SK-N-SH treated with all-trans-retinoic acid at 6 μM for 48 hours (cell line): ENCODE data around the gene SLX9.

ENCODE experiments used
- ATAC-seq: fragments of 200-7000 bp; cut with Tn5 transposase; 3 replicates; pipeline ENCODE4 v1.9.1; 2020; ENCODE audit warnings: mild to moderate bottlenecking, moderate library complexity
- ARNTL ChIP-seq: fragments of 450-650 bp; formaldehyde crosslinking; IDR thresholded peaks from 2 replicates; pipeline ENCODE4 v1.5.0; 2020; ENCODE audit warnings: low read depth, mild to moderate bottlenecking, moderate library complexity, borderline replicate concordance
- BACH2 ChIP-seq: fragments of 250-450 bp; sonication (Bioruptor Pico); IDR thresholded peaks from 2 replicates; pipeline ENCODE4 v1.9.0; 2021; ENCODE audit warnings: mild to moderate bottlenecking, borderline replicate concordance
- CSDC2 ChIP-seq: fragments of 250-450 bp; sonication (Bioruptor Pico); IDR thresholded peaks from 2 replicates; pipeline ENCODE4 v1.5.0; 2020; ENCODE audit warnings: mild to moderate bottlenecking, moderate library complexity
- ESRRG ChIP-seq: fragments of 250-450 bp; sonication (Bioruptor Pico); IDR thresholded peaks from 2 replicates; pipeline ENCODE4 v1.6.1; 2021; ENCODE audit warnings: mild to moderate bottlenecking
- GLIS3 ChIP-seq: fragments of 250-450 bp; sonication (Bioruptor Pico); IDR thresholded peaks from 2 replicates; pipeline ENCODE4 v1.5.0; 2020; ENCODE audit warnings: mild to moderate bottlenecking, moderate library complexity
- ISL1 ChIP-seq: fragments of 250-450 bp; sonication (Bioruptor Pico); IDR thresholded peaks from 2 replicates; pipeline ENCODE4 v2.1.2; 2022; ENCODE audit warnings: mild to moderate bottlenecking, moderate library complexity
- POU6F1 ChIP-seq: fragments of 250-450 bp; sonication (Bioruptor Pico); IDR thresholded peaks from 2 replicates; pipeline ENCODE4 v1.8.0; 2021; ENCODE audit warnings: low read depth, mild to moderate bottlenecking, moderate library complexity, borderline replicate concordance
- PPARA ChIP-seq: fragments of 250-450 bp; sonication (Bioruptor Pico); IDR thresholded peaks from 2 replicates; pipeline ENCODE4 v1.5.0; 2020; ENCODE audit warnings: mild to moderate bottlenecking, borderline replicate concordance
- RARB ChIP-seq: fragments of 250-450 bp; sonication (Bioruptor Pico); IDR thresholded peaks from 2 replicates; pipeline ENCODE4 v1.8.0; 2021; ENCODE audit warnings: mild to moderate bottlenecking, moderate library complexity
- SNAI2 ChIP-seq: fragments of 250-450 bp; sonication (Bioruptor Pico); IDR thresholded peaks from 2 replicates; pipeline ENCODE4 v1.5.0; 2020; ENCODE audit warnings: mild to moderate bottlenecking, moderate library complexity
- TCF4 ChIP-seq: fragments of 250-450 bp; sonication (Bioruptor Pico); IDR thresholded peaks from 2 replicates; pipeline ENCODE4 v1.8.0; 2021; ENCODE audit warnings: mild to moderate bottlenecking, moderate library complexity, borderline replicate concordance
- TOX ChIP-seq: fragments of 250-450 bp; sonication (Bioruptor Pico); IDR thresholded peaks from 2 replicates; pipeline ENCODE4 v1.8.0; 2021; ENCODE audit warnings: mild to moderate bottlenecking, moderate library complexity, borderline replicate concordance
- ZC3H10 ChIP-seq: fragments of 250-450 bp; sonication (Bioruptor Pico); IDR thresholded peaks from 2 replicates; pipeline ENCODE4 v1.5.1; 2021; ENCODE audit warnings: mild to moderate bottlenecking, moderate library complexity
- ZNF565 ChIP-seq: fragments of 450-650 bp; formaldehyde crosslinking; conservative IDR thresholded peaks from 2 replicates; pipeline ENCODE4 v1.5.0; 2020; ENCODE audit warnings: low read depth, mild to moderate bottlenecking, moderate library complexity
- ZNF70 ChIP-seq: fragments of 450-650 bp; formaldehyde crosslinking; IDR thresholded peaks from 2 replicates; pipeline ENCODE4 v1.5.0; 2020; ENCODE audit warnings: mild to moderate bottlenecking, moderate library complexity
- TF ChIP-seq, protein P1 (sequence below): fragments of 250-450 bp; sonication (Bioruptor Pico); IDR thresholded peaks from 2 replicates; pipeline ENCODE4 v1.5.0; 2020; ENCODE audit warnings: mild to moderate bottlenecking, moderate library complexity
- TF ChIP-seq, protein P2 (sequence below): fragments of 250-450 bp; sonication (Bioruptor Pico); IDR thresholded peaks from 2 replicates; pipeline ENCODE4 v1.5.1; 2020; ENCODE audit warnings: low read depth, mild to moderate bottlenecking, moderate library complexity
- TF ChIP-seq, protein P3 (sequence below): fragments of 250-450 bp; sonication (Bioruptor Pico); IDR thresholded peaks from 2 replicates; pipeline ENCODE4 v1.8.0; 2020; ENCODE audit warnings: mild to moderate bottlenecking, moderate library complexity, borderline replicate concordance

The SLX9 gene

GRCh38 chr21:44918581-44919033 lies 21.2 kb upstream of the SLX9 start (continued):
- TF ChIP-seq, protein P1, sequence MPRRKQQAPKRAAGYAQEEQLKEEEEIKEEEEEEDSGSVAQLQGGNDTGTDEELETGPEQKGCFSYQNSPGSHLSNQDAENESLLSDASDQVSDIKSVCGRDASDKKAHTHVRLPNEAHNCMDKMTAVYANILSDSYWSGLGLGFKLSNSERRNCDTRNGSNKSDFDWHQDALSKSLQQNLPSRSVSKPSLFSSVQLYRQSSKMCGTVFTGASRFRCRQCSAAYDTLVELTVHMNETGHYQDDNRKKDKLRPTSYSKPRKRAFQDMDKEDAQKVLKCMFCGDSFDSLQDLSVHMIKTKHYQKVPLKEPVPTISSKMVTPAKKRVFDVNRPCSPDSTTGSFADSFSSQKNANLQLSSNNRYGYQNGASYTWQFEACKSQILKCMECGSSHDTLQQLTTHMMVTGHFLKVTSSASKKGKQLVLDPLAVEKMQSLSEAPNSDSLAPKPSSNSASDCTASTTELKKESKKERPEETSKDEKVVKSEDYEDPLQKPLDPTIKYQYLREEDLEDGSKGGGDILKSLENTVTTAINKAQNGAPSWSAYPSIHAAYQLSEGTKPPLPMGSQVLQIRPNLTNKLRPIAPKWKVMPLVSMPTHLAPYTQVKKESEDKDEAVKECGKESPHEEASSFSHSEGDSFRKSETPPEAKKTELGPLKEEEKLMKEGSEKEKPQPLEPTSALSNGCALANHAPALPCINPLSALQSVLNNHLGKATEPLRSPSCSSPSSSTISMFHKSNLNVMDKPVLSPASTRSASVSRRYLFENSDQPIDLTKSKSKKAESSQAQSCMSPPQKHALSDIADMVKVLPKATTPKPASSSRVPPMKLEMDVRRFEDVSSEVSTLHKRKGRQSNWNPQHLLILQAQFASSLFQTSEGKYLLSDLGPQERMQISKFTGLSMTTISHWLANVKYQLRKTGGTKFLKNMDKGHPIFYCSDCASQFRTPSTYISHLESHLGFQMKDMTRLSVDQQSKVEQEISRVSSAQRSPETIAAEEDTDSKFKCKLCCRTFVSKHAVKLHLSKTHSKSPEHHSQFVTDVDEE (CRISPR knock-in tag) = no peak
- TF ChIP-seq, all 23 proteins: peak for 0

GRCh38 chr21:44919111-44919912 lies 20.5 kb upstream of the SLX9 start:
- ATAC-seq = no peak
- TF ChIP-seq ZC3H10 = no peak
- no peak for TF ChIP-seq CSDC2 (CRISPR knock-in tag)
- no peak for TF ChIP-seq PPARA (CRISPR knock-in tag)
- TF ChIP-seq ZNF70 (CRISPR knock-in tag) = no peak
- TF ChIP-seq, protein P2, sequence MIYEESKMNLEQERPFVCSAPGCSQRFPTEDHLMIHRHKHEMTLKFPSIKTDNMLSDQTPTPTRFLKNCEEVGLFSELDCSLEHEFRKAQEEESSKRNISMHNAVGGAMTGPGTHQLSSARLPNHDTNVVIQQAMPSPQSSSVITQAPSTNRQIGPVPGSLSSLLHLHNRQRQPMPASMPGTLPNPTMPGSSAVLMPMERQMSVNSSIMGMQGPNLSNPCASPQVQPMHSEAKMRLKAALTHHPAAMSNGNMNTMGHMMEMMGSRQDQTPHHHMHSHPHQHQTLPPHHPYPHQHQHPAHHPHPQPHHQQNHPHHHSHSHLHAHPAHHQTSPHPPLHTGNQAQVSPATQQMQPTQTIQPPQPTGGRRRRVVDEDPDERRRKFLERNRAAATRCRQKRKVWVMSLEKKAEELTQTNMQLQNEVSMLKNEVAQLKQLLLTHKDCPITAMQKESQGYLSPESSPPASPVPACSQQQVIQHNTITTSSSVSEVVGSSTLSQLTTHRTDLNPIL (CRISPR knock-in tag) = no peak
- TF ChIP-seq ESRRG (CRISPR knock-in tag) = no peak
- no peak for TF ChIP-seq RARB (CRISPR knock-in tag)
- TF ChIP-seq TOX (CRISPR knock-in tag) = no peak
- TF ChIP-seq ARNTL (CRISPR knock-in tag) = no peak

DNA sequence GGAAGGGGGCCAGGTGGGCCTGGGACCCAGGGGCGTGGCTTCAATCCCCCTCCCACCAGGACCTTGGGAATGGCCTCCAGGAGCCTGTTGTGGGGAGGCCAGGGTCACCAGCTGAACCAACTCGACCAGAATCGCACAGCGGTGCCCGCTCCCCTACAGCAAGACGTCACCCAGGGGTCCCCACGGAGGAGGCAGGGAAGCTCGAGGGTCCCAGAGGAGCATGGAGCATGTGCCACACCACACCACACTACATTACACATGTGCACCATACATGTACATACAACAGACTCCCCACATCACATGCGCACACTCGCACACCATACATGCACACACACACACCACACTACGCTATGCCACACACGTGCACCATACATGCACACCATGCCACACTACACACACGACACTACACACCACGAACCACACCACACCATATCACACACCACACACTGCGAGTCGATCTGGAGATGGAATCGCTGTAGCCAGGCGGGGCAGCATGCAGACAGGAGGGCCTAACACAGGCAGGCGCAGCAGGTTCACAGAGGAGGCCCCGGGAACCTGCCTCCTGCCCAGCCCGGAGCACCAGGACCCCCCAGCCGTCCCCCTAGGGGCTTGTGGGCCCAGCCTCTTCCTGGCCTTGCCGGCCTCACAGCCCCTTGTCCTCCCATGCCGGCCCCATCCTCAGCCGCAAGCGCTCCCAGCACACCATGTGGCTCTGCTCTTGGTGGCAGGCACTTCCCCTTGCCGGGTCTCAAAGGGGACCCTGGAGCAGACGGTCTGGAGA lies 19.7 kb upstream of the SLX9 start:
- no peak for ATAC-seq
- TF ChIP-seq ZNF565 (CRISPR knock-in tag) = no peak
- no peak for TF ChIP-seq PPARA (CRISPR knock-in tag)
- TF ChIP-seq, protein P2 (CRISPR knock-in tag) = no peak
- TF ChIP-seq CSDC2 (CRISPR knock-in tag) = no peak
- no peak for TF ChIP-seq ZNF70 (CRISPR knock-in tag)
- TF ChIP-seq SNAI2 (CRISPR knock-in tag) = no peak
- no peak for TF ChIP-seq BACH2 (CRISPR knock-in tag)
- no peak for TF ChIP-seq GLIS3
- TF ChIP-seq, all 23 proteins: peak for 0

- no peak for ATAC-seq
- TF ChIP-seq ZNF70 (CRISPR knock-in tag) = no peak
- TF ChIP-seq, protein P3, sequence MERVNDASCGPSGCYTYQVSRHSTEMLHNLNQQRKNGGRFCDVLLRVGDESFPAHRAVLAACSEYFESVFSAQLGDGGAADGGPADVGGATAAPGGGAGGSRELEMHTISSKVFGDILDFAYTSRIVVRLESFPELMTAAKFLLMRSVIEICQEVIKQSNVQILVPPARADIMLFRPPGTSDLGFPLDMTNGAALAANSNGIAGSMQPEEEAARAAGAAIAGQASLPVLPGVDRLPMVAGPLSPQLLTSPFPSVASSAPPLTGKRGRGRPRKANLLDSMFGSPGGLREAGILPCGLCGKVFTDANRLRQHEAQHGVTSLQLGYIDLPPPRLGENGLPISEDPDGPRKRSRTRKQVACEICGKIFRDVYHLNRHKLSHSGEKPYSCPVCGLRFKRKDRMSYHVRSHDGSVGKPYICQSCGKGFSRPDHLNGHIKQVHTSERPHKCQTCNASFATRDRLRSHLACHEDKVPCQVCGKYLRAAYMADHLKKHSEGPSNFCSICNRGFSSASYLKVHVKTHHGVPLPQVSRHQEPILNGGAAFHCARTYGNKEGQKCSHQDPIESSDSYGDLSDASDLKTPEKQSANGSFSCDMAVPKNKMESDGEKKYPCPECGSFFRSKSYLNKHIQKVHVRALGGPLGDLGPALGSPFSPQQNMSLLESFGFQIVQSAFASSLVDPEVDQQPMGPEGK (CRISPR knock-in tag) = no peak
- TF ChIP-seq TCF4 = no peak
- no peak for TF ChIP-seq ISL1 (CRISPR knock-in tag)
- TF ChIP-seq ZC3H10 = no peak
- no peak for TF ChIP-seq ESRRG (CRISPR knock-in tag)
- TF ChIP-seq ZNF565 (CRISPR knock-in tag) = no peak
- no peak for TF ChIP-seq GLIS3
- TF ChIP-seq, protein P1 (CRISPR knock-in tag) = no peak
- TF ChIP-seq TOX (CRISPR knock-in tag) = no peak
- TF ChIP-seq POU6F1 (CRISPR knock-in tag) = no peak
These were observed 18.9 kb upstream of the SLX9 start, which contains the start of gene ITGB2 for GRCh38 chr21:44920694-44921604. ITGB2 (minus strand) TSS chr21:44920899; CDS start chr21:44910782, 10,117 bp downstream.
